Activated CD8-positive, alpha-beta memory T cell treated with anti-CD3 and anti-CD28 coated beads, Interleukin-2, amount 50 U/mL, for 1 hour (primary cell): ENCODE measurements around the gene RASGRF2.

Experiments used
- DNase-seq: peaks from one replicate; pipeline ENCODE4 v3.0.0-alpha.2; 2020; ENCODE audit errors: extremely low read depth

RASGRF2 gene

GRCh38 chr5:80955082-80955590 lies 5.0 kb upstream of the RASGRF2 start:
- DNase-seq, result no peak

- no peak for DNase-seq
These were observed 3.9 kb upstream of the RASGRF2 start for GRCh38 chr5:80956272-80956671.

- DNase-seq, result no peak
These were observed 3.0 kb upstream of the RASGRF2 start for GRCh38 chr5:80957031-80957761.

- DNase-seq, result no peak
These were observed 1.5 kb upstream of the RASGRF2 start for GRCh38 chr5:80958616-80959015.

- DNase-seq, result no peak
These were observed 1.0 kb upstream of the RASGRF2 start for GRCh38 chr5:80959138-80959537.

- no peak for DNase-seq
These were observed 590 bp downstream of the RASGRF2 start for GRCh38 chr5:80960531-80961375.

- no peak for DNase-seq
These were observed 1.5 kb downstream of the RASGRF2 start for GRCh38 chr5:80961376-80962281.

GRCh38 chr5:80962630-80963520 lies 2.7 kb downstream of the RASGRF2 start:
- DNase-seq, result no peak

GRCh38 chr5:80963521-80963895 lies 3.3 kb downstream of the RASGRF2 start:
- no peak for DNase-seq

- DNase-seq, result no peak
These were observed 3.9 kb downstream of the RASGRF2 start for GRCh38 chr5:80963966-80964481.

GRCh38 chr5:80964491-80964890 lies 4.3 kb downstream of the RASGRF2 start:
- DNase-seq, result no peak

- no peak for DNase-seq
These were observed 4.8 kb downstream of the RASGRF2 start for GRCh38 chr5:80964919-80965318.

GRCh38 chr5:80967500-80968181 lies 7.5 kb downstream of the RASGRF2 start:
- no peak for DNase-seq

GRCh38 chr5:80973027-80973426 lies 12.9 kb downstream of the RASGRF2 start:
- no peak for DNase-seq

- no peak for DNase-seq
These were observed 14.9 kb downstream of the RASGRF2 start for GRCh38 chr5:80975065-80975464.

GRCh38 chr5:80976985-80977384 lies 16.8 kb downstream of the RASGRF2 start:
- no peak for DNase-seq

- no peak for DNase-seq
These were observed 17.6 kb downstream of the RASGRF2 start for GRCh38 chr5:80977764-80978163.

- DNase-seq, result no peak
These were observed 18.7 kb downstream of the RASGRF2 start for GRCh38 chr5:80978772-80979317.

GRCh38 chr5:80982093-80982492 lies 21.9 kb downstream of the RASGRF2 start:
- DNase-seq, result no peak
